Heart right ventricle (tissue), 16 donors: ENCODE measurements around the gene SLC39A8. TPM values are rescaled to one million over a fixed set of nuclear protein-coding genes. Genes with fewer than 3 reads are reported as not detected.

ENCODE experiments used
- ATAC-seq, 8 donors: fragments of 200-7000 bp; cut with Tn5 transposase; one replicate each; pipeline ENCODE4 v1.9.1; 2020; ENCODE audit warnings: mild to moderate bottlenecking in 8 of 8, moderate library complexity in 8 of 8, moderate number of reproducible peaks in 1 of 8
- DNase-seq, 2 donors: peaks; one replicate each; pipeline ENCODE4 v3.0.0-alpha.2; 2020
- H3K27ac ChIP-seq, 10 donors: fragments of 200-600 bp; sonication (generic) in 2 of 10; one replicate each; pipeline versions ENCODE4 v1.5.0 to v1.8.0; 2020 to 2022; ENCODE audit warnings: mild to moderate bottlenecking in 3 of 10
- H3K27me3 ChIP-seq, 7 donors: fragments of 200-600 bp; one replicate each; pipeline ENCODE4 v1.8.0; 2021 to 2022; ENCODE audit warnings: mild to moderate bottlenecking in 2 of 7
- H3K36me3 ChIP-seq, 9 donors: fragments of 200-600 bp; sonication (generic) in 1 of 9; one replicate each; pipeline versions ENCODE4 v1.5.0 to v1.8.0; 2020 to 2022; ENCODE audit warnings: mild to moderate bottlenecking in 2 of 9
- H3K4me1 ChIP-seq, 9 donors: fragments of 200-600 bp; sonication (generic) in 1 of 9; one replicate each; pipeline versions ENCODE4 v1.5.0 to v1.8.0; 2020 to 2022; ENCODE audit warnings: mild to moderate bottlenecking in 4 of 9
- H3K4me3 ChIP-seq, 10 donors: fragments of 200-600 bp; sonication (generic) in 2 of 10; one replicate each; pipeline versions ENCODE4 v1.5.0 to v1.8.0; 2020 to 2022; ENCODE audit warnings: mild to moderate bottlenecking in 7 of 10, moderate library complexity in 2 of 10
- H3K9me3 ChIP-seq, 11 donors: fragments of 200-600 bp in 10 of 11; sonication (generic) in 2 of 11; one replicate each; pipeline versions ENCODE4 v1.5.0 to v1.8.0; 2013 to 2022; ENCODE audit warnings: mild to moderate bottlenecking in 2 of 11, control low read depth in 1 of 11, moderate library complexity in 1 of 11
- WGBS, 2 donors: extraction: QIAGEN DNeasy Blood & Tissue Kit; methylation state at CpG; one replicate each; pipeline ENCODE4 v1.1.7; 2013; ENCODE audit warnings: inconsistent platforms in 1 of 2; 5-methylcytosine and 5-hydroxymethylcytosine counted together
- intact Hi-C, 10 donors: fragments of 100-400 bp; cut with DNase I; formaldehyde crosslinking; loops; one replicate each; pipeline versions ENCODE4 v1.11.1 to v1.14.2; 2022
- polyA plus RNA-seq, 2 donors: library from polyadenylated mRNA; stranded (reverse); fragments of 200-250 nt; gene quantifications; one replicate each; pipeline ENCODE4 v1.2.3, GENCODE V29; 2013
- total RNA-seq, 10 donors: library from RNA; stranded (reverse); fragmentation: NEBNext Ultra II Directional in 3 of 10; extraction: Animal tissue kit (Norgen Biotek cat#: 25700) in 3 of 10; gene quantifications; one replicate each; pipeline versions ENCODE4 v1.2.1 to v1.2.4, GENCODE V29; 2021 to 2023
- TF ChIP-seq, protein P1 (sequence below), 9 donors: fragments of 200-600 bp; sonication (generic) in 2 of 9; IDR thresholded peaks; one replicate each; pipeline versions ENCODE4 v1.5.0 to v1.8.0; 2021 to 2022; ENCODE audit warnings: antibody characterized with exemption in 9 of 9, mild to moderate bottlenecking in 5 of 9, moderate library complexity in 1 of 9
- donor health status: Arrhythmogenic right ventricular cardiomyopathy.
- donor health status: ischemic (EF 13 %, LVEDD 7.1; RV severe dilation, severe dysfunction).
- donor health status: healthy with polysubstance abuse.
- donor health status: DM: no; HTN: yes; CAD: no.
- donor health status: DM: no; HTN: no; CAD: no.
- donor health status: ischemic (EF 25% LVEDD 6.9; RV normal size, moderate dysfunction).
- donor health status: ischemic (EF 25% LVEDD 5.7; RV mildly dilated, moderate dysfunction).
- donor health status: healthy.
- donor health status: DM: yes; HTN: yes; CAD: no.
- donor health status: Ischemic cardiomyopathy.
- donor health status: ischemic (EF 35%, LVEDD 5.7; RV mildly dilated, moderate dysfunction).
- donor health status: nonischemic (EF 11% LVEDD 7.7; RV severe dilation, severe dysfunction).
- donor health status: DM: yes; HTN: yes; CAD: no.
- donor health status: PGD.
- donor health status: ischemic (EF 29% LVEDD 5.4; RV normal size, mild dysfunction).
- donor health status: nonischemic (EF 23%, LVEDD 6.1; RV moderate dilation, normal function).

Gene SLC39A8
- total and polyA plus RNA-seq, 12 donors = 1.00 to 11.0 (median 2.8) TPM

DNA sequence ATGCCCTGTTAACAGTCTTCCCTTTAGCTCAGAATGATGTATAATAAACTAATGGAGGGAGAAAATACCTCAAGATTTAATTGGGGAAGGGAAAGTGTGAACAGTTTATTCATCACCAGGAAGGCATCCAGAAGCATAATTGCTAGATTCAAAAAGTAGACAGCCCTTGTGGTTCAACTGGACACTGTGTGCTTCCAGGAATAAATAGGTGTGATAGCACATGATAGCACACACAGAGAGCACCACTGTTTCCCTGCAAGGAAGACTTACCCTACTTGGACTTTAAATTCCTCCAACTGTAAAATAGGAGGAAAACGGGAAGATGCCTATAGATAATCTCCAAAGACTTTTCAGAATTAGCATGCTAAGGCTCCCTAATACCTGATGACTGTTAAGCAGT is 27.8 kb downstream of the SLC39A8 start:
- WGBS, 2 donors = 73 to 81% methylated on average over 1 of the region's 1 CpG
- TF ChIP-seq, protein P1, sequence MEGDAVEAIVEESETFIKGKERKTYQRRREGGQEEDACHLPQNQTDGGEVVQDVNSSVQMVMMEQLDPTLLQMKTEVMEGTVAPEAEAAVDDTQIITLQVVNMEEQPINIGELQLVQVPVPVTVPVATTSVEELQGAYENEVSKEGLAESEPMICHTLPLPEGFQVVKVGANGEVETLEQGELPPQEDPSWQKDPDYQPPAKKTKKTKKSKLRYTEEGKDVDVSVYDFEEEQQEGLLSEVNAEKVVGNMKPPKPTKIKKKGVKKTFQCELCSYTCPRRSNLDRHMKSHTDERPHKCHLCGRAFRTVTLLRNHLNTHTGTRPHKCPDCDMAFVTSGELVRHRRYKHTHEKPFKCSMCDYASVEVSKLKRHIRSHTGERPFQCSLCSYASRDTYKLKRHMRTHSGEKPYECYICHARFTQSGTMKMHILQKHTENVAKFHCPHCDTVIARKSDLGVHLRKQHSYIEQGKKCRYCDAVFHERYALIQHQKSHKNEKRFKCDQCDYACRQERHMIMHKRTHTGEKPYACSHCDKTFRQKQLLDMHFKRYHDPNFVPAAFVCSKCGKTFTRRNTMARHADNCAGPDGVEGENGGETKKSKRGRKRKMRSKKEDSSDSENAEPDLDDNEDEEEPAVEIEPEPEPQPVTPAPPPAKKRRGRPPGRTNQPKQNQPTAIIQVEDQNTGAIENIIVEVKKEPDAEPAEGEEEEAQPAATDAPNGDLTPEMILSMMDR (IDR thresholded peaks at IDR 0.05) = no peak
- ATAC-seq (no peak), DNase-seq (no peak)
- Histone ChIP-seq H3K9me3 (peaks cover 0 to 6% (median 0%) of the 10 kb centered on the region in 11 donors), H3K27ac (no peak overlapping the region), H3K27me3 (no peaks in the 10 kb centered on the region), H3K4me3 (no peak overlapping the region), H3K4me1 (peaks cover 0 to 13% (median 0%) of the 10 kb centered on the region in 9 donors), H3K36me3 (no peaks in the 10 kb centered on the region)
- intact Hi-C loops = no loop called here

- TF ChIP-seq, protein P1 (IDR thresholded peaks at IDR 0.05) = no peak
- ATAC-seq = no peak
- 94 to 97% methylated on average over 2 of the region's 2 CpGs for whole genome bisulfite sequencing, 2 donors
- Histone ChIP-seq H3K27me3 (no peaks in the 10 kb centered on the region), H3K4me1 (peaks cover 0 to 17% (median 0%) of the 10 kb centered on the region in 9 donors), H3K27ac (no peak overlapping the region), H3K4me3 (no peak overlapping the region), H3K36me3 (no peaks in the 10 kb centered on the region), H3K9me3 (peaks cover 0 to 6% (median 0%) of the 10 kb centered on the region in 11 donors)
- intact Hi-C loops = no loop called here
- no peak for DNase-seq
These were observed 28.7 kb downstream of the SLC39A8 start for GRCh38 chr4:102316585-102316984.

DNA sequence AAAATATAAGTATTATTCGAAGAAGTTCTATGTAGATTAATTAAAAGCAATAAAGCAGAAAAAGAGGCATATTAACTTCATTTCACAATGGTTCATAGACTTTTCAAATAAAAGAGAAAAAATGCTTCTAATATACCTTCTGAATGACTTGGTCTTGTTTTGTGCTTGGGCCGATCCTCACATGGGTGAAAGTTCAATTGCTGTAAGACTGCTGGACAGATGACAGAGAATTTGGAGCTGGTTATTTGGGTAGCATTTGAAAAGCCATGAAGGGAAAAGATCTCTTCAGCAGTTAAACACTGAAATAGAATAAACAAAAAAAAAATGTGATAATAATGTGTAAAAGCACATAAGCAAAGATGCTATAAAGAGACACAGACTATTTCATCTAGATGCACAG is 29.8 kb downstream of the SLC39A8 start:
- TF ChIP-seq, protein P1 (IDR thresholded peaks at IDR 0.05) = no peak
- WGBS, 2 donors = 96 to 97% methylated on average over 2 of the region's 2 CpGs
- no peak overlapping the region for H3K27ac ChIP-seq
- intact Hi-C loops = no loop called here
- H3K27me3 ChIP-seq = no peaks in the 10 kb centered on the region
- H3K36me3 ChIP-seq = no peaks in the 10 kb centered on the region
- H3K4me3 ChIP-seq = no peak overlapping the region
- peaks cover 0 to 6% (median 0%) of the 10 kb centered on the region in 11 donors for H3K9me3 ChIP-seq
- ATAC-seq = no peak
- DNase-seq = no peak
- peaks cover 0 to 17% (median 0%) of the 10 kb centered on the region in 9 donors for H3K4me1 ChIP-seq

DNA sequence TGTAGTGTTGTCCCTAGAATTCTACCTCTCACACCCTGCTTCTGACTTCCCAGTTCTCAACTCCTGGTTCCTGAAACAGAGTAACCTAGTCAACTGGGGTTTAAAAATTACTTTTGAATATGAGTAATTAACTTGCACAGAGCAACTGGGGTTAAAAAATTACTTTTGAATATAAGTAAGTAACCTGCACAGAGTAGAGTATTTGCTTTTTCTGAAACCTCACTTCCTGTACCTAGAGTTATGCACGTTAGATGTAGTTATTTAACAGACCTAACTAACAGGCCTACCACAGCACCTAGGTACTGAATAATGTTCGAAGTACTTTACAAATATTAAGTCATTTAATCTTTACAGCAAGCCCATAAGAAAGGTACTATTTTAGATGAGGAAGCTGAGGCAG is 32.9 kb downstream of the SLC39A8 start:
- Histone ChIP-seq H3K9me3 (peaks cover 0 to 6% (median 0%) of the 10 kb centered on the region in 11 donors), H3K4me1 (peaks cover 0 to 7% (median 0%) of the 10 kb centered on the region in 9 donors), H3K27me3 (no peaks in the 10 kb centered on the region), H3K36me3 (no peaks in the 10 kb centered on the region), H3K27ac (no peak overlapping the region), H3K4me3 (no peak overlapping the region)
- TF ChIP-seq, protein P1 (IDR thresholded peaks at IDR 0.05) = no peak
- DNase-seq = no peak
- WGBS, 2 donors = 72 to 77% methylated on average over 2 of the region's 2 CpGs
- intact Hi-C loops = no loop called here
- no peak for ATAC-seq
